Smooth muscle cell (in vitro differentiated cells): ENCODE data around the gene BAD. TPM values are rescaled to one million over a fixed set of nuclear protein-coding genes. Genes with fewer than 3 reads are reported as not detected.
A peak's percentile ranks its signal among the peaks of the same experiment; 100 is the strongest.

Source experiments
- DNase-seq: peaks from one replicate; lab custom pipeline; 2025; ENCODE audit not compliant: unreplicated experiment; lab: John Stamatoyannopoulos, UW
- H2AFZ ChIP-seq: fragments of 200-600 bp; sonication (generic); 2 replicates; pipeline ENCODE4 v1.6.0; 2016; ENCODE audit warnings: antibody characterized with exemption, low read depth, mild to moderate bottlenecking
- H3F3A ChIP-seq: fragments of 200-600 bp; sonication (generic); 2 replicates; pipeline ENCODE4 v1.6.0; 2017; ENCODE audit warnings: antibody characterized with exemption, low read depth
- H3K27ac ChIP-seq: fragments of 200-600 bp; sonication (generic); 2 replicates; pipeline ENCODE4 v1.5.1; 2016; ENCODE audit warnings: low read depth, mild to moderate bottlenecking
- H3K27me3 ChIP-seq: fragments of 200-600 bp; sonication (generic); 2 replicates; pipeline ENCODE4 v1.6.1; 2016; ENCODE audit warnings: low read depth, mild to moderate bottlenecking
- H3K36me3 ChIP-seq: fragments of 200-600 bp; sonication (generic); 2 replicates; pipeline ENCODE4 v1.5.1; 2016; ENCODE audit warnings: low read depth
- H3K4me1 ChIP-seq: fragments of 200-600 bp; sonication (generic); 2 replicates; pipeline ENCODE4 v1.5.1; 2016; ENCODE audit warnings: low read depth
- H3K4me2 ChIP-seq: fragments of 200-600 bp; sonication (generic); 2 replicates; pipeline ENCODE4 v1.6.0; 2016; ENCODE audit warnings: mild to moderate bottlenecking
- H3K4me3 ChIP-seq: fragments of 200-600 bp; sonication (generic); 2 replicates; pipeline ENCODE4 v1.5.1; 2016; ENCODE audit warnings: mild to moderate bottlenecking
- H3K79me2 ChIP-seq: fragments of 200-600 bp; sonication (generic); 2 replicates; pipeline ENCODE4 v1.6.0; 2016; ENCODE audit warnings: low read depth, mild to moderate bottlenecking
- H3K9ac ChIP-seq: fragments of 200-600 bp; sonication (generic); 2 replicates; pipeline ENCODE4 v1.6.0; 2016; ENCODE audit warnings: low read depth
- H3K9me3 ChIP-seq: fragments of 200-600 bp; sonication (generic); replicated peaks from 2 replicates; pipeline ENCODE4 v1.5.1; 2016; ENCODE audit warnings: low read depth
- H4K20me1 ChIP-seq: fragments of 200-600 bp; sonication (generic); 2 replicates; pipeline ENCODE4 v1.6.0; 2016; ENCODE audit warnings: low read depth
- WGBS: methylation state at CpG from one replicate; pipeline ENCODE4 v1.1.7; 2016; ENCODE audit warnings: low lambda C conversion rate; 5-methylcytosine and 5-hydroxymethylcytosine counted together
- polyA plus RNA-seq: library from polyadenylated mRNA; unstranded; fragments of >200 nt; fragmentation: Nextera tagmentation; extraction: Ambion mirVana; gene quantifications from 2 replicates; pipeline ENCODE4 v1.2.1, GENCODE V29; 2016
- total RNA-seq: library from RNA; depleted of rRNA; stranded (reverse); fragments of >200 nt; gene quantifications from 2 replicates; pipeline ENCODE4 v1.2.3, GENCODE V29; 2014
- TF ChIP-seq, protein P1 (sequence below): fragments of 200-600 bp; sonication (generic); IDR thresholded peaks from 2 replicates; pipeline ENCODE4 v1.5.1; 2017; ENCODE audit warnings: borderline replicate concordance, mild to moderate bottlenecking, antibody characterized with exemption; ENCODE audit not compliant: insufficient read depth, poor library complexity, severe bottlenecking

The BAD gene
- total and polyA plus RNA-seq, 2 experiments from 2014 or later, result 65.8 to 117 TPM

DNA sequence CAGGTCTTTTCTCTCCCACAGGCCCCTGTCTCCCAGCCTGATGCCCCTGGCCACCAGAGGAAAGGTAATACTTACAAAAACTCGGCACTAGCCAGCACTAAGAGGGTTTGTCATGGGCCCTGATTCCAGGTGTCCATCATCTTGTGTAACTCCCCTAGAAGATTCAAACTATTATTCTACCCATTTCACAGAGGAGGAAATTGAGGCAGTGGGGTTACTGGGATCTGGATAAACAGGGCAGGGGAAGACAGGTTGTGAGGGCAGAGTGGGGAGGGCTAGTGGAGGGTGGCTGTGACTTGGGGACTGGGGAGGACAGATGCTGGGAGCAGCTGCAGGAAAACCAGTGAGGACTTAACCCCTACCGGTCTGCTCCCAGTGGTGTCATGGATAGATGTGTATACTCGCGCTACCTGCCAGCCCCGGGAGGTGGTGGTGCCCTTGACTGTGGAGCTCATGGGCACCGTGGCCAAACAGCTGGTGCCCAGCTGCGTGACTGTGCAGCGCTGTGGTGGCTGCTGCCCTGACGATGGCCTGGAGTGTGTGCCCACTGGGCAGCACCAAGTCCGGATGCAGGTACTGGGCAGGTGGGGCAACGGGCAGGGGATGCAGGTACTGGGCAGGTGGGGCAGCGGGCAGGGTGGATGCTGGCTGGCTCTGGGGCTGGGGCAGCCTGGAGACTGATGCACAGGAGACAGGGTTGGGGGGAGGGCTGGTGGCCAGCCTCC, 48.9 kb downstream of the BAD start:
- DNase-seq, result no peak
- 97% methylated on average over 12 of the region's 12 CpGs for WGBS
- H3K4me3 ChIP-seq, result peak overlapping the region; percentile 72
- H3F3A ChIP-seq, result peaks cover 13% of the 10 kb centered on the region
- H3K36me3 ChIP-seq, result no peaks in the 10 kb centered on the region
- H4K20me1 ChIP-seq, result peaks cover 4% of the 10 kb centered on the region
- H3K27ac ChIP-seq, result no peak overlapping the region
- peaks cover 6% of the 10 kb centered on the region for H3K79me2 ChIP-seq
- TF ChIP-seq, protein P1, sequence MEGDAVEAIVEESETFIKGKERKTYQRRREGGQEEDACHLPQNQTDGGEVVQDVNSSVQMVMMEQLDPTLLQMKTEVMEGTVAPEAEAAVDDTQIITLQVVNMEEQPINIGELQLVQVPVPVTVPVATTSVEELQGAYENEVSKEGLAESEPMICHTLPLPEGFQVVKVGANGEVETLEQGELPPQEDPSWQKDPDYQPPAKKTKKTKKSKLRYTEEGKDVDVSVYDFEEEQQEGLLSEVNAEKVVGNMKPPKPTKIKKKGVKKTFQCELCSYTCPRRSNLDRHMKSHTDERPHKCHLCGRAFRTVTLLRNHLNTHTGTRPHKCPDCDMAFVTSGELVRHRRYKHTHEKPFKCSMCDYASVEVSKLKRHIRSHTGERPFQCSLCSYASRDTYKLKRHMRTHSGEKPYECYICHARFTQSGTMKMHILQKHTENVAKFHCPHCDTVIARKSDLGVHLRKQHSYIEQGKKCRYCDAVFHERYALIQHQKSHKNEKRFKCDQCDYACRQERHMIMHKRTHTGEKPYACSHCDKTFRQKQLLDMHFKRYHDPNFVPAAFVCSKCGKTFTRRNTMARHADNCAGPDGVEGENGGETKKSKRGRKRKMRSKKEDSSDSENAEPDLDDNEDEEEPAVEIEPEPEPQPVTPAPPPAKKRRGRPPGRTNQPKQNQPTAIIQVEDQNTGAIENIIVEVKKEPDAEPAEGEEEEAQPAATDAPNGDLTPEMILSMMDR, result no peak
- H3K27me3 ChIP-seq, result no peaks in the 10 kb centered on the region
- no peaks in the 10 kb centered on the region for H3K9me3 ChIP-seq
- H3K4me2 ChIP-seq, result peak overlapping the region; percentile 93
- H3K9ac ChIP-seq, result no peak overlapping the region
- peaks cover 10% of the 10 kb centered on the region for H3K4me1 ChIP-seq
- no peak overlapping the region for H2AFZ ChIP-seq

DNA sequence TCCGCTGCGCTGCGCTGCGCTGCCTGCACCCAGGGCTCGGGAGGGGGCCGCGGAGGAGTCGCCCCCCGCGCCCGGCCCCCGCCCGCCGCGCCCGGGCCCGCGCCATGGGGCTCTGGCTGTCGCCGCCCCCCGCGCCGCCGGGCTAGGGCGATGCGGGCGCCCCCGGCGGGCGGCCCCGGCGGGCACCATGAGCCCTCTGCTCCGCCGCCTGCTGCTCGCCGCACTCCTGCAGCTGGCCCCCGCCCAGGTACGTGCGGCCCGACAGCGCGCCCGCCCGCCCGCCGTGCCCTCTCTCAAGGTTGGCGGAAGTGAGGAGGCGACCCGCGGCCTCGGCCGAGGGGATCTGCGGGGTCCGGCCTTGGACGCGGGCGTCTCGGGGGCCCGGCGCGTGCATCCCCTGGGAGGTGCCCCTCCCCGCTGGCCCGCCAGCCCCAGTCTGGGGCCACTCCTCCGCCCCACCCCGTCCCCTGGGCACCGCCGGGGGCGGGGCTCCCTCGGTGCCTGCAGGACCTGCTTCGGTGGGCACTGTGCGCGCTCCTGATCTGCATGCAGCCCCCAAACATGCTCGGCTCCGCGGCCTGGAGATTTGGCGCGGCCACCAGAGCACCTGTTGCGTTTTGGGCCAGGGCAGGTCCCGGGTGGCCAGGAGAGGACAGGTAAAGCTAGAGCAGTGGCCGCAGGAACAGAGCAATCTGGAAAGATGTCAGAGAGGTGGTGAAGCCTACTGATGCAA, 49.7 kb downstream of the BAD start:
- Histone ChIP-seq H3K4me1 (peaks cover 5% of the 10 kb centered on the region), H4K20me1 (peaks cover 4% of the 10 kb centered on the region), H3F3A (peaks cover 13% of the 10 kb centered on the region), H3K4me3 (peak overlapping the region; percentile 72), H3K9ac (no peak overlapping the region), H3K9me3 (no peaks in the 10 kb centered on the region), H2AFZ (no peak overlapping the region), H3K79me2 (peaks cover 6% of the 10 kb centered on the region), H3K4me2 (peak overlapping the region; percentile 93), H3K27me3 (no peaks in the 10 kb centered on the region), H3K36me3 (no peaks in the 10 kb centered on the region), H3K27ac (no peak overlapping the region)
- 4% methylated on average over 25 of the region's 80 CpGs for WGBS
- DNase-seq, result no peak
- TF ChIP-seq, protein P1, result no peak

DNA sequence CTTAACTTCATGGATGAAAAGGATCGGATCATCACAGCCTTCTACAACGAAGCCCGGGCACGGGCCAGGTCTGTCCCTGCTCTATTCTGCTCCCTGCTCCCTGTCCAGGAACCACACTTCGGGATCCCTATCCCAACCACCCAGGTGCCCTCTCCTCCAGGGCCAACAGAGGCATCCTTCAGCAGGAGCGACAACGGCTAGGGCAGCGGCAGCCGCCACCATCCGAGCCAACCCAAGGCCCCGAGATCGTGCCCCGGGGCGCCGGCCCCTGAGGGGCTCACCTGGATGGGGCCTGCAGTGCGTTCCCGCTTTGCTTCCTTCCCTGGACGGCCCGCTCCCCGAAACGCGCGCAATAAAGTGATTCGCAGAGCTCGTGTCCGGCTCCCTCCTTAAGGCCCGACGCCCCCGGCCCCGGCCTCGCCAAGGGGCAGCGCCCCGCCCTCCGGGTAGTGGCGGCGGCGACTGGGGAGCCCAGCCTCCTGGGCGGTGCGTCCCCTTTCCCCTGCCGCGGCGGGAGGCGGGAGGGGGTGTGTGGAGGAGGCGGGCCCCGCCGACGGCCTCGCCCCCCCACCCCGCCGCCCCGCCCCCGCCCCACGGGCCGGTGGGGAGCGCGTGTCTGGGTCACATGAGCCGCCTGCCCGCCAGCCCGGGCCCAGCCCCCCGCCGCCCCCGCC, 50.4 kb downstream of the BAD start, which contains the start of gene VEGFB:
Gene VEGFB (plus strand): TSS at position 672 of the 674 bp plus-strand sequence. CDS start 250 bp downstream, outside the sequence.
- peak within 1 kb of the TSS; percentile 50 for H3K9ac ChIP-seq
- no peak within 1 kb of the TSS for H3K27ac ChIP-seq
- TF ChIP-seq, protein P1, result no peak
- 7% methylated on average over 25 of the region's 62 CpGs for WGBS
- no peaks in the 10 kb centered on the region for H3K9me3 ChIP-seq
- H3K36me3 ChIP-seq, result no peaks in the 10 kb centered on the region
- peak within 1 kb of the TSS; percentile 93 for H3K4me2 ChIP-seq
- peak within 1 kb of the TSS; percentile 72 for H3K4me3 ChIP-seq
- peak; percentile 36 for DNase-seq
- H3K4me1 ChIP-seq, result peaks cover 9% of the 10 kb centered on the region
- H3K27me3 ChIP-seq, result no peaks in the 10 kb centered on the region
- peaks cover 4% of the 10 kb centered on the region for H4K20me1 ChIP-seq
- peaks cover 6% of the 10 kb centered on the region for H3K79me2 ChIP-seq
- peaks cover 10% of the 10 kb centered on the region for H3F3A ChIP-seq
- no peak within 1 kb of the TSS for H2AFZ ChIP-seq
